Measurements from ENCODE around the gene PDLIM3. TPM values are rescaled to one million over a fixed set of nuclear protein-coding genes. Genes with fewer than 3 reads are reported as not detected.

Gene PDLIM3
- total and polyA plus RNA-seq, 11 donors: 111 to 1,156 (median 246) TPM

DNA sequence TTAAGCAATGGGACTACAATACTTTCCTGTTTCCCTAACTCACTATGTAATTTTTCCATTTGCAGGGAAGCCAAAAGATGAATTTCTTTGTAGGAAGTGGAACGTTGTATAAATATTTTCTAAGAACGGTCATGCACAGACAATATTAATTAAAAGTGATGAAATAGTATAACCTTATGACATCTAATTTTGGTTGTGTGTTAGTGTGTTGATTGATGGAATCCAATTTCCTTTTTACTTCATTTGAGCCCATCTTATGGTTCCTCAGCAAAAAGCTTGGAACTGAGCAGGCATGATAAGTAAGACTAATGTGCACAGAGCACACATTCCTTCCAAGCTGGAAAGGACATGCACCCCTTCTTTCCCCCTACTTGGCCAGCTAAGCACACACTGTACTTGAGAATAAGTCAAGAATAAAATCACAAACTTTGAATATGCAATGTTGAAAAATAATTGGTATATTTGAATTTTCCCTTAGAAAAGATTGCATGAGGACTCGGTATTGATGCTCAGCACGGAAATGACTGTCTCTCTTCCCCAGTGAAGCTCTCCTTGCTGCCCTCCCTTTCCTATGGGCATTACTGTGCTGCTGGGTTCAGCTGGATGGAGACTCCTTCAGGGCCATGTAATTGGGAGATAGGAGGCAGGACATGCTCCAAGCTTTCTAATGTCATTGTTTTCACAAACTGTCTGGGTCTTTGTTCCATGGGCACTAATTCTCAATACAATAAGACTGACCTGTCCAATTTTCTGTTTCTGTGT lies 19.2 kb upstream of the PDLIM3 start:
- peak overlapping the region in 2 of 12 donors; percentile 31 to 59 for H3K27ac ChIP-seq
- H3K4me3 ChIP-seq: no peak overlapping the region
- no peak for TF ChIP-seq POLR2A (IDR thresholded peaks at IDR 0.05)
- TF ChIP-seq, protein P1, sequence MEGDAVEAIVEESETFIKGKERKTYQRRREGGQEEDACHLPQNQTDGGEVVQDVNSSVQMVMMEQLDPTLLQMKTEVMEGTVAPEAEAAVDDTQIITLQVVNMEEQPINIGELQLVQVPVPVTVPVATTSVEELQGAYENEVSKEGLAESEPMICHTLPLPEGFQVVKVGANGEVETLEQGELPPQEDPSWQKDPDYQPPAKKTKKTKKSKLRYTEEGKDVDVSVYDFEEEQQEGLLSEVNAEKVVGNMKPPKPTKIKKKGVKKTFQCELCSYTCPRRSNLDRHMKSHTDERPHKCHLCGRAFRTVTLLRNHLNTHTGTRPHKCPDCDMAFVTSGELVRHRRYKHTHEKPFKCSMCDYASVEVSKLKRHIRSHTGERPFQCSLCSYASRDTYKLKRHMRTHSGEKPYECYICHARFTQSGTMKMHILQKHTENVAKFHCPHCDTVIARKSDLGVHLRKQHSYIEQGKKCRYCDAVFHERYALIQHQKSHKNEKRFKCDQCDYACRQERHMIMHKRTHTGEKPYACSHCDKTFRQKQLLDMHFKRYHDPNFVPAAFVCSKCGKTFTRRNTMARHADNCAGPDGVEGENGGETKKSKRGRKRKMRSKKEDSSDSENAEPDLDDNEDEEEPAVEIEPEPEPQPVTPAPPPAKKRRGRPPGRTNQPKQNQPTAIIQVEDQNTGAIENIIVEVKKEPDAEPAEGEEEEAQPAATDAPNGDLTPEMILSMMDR (IDR thresholded peaks at IDR 0.05): no peak
- DNase-seq: no peak
- H3K4me1 ChIP-seq: peaks cover 0 to 18% (median 0%) of the 10 kb centered on the region in 12 donors
- WGBS, 4 donors: 64 to 71% (median 68%) methylated on average over 4 of the region's 4 CpGs
- H3K27me3 ChIP-seq: no peaks in the 10 kb centered on the region
- intact Hi-C loops (cut with DNase I): no loop called here
- peaks cover 0 to 12% (median 0%) of the 10 kb centered on the region in 12 donors for H3K9me3 ChIP-seq
- ATAC-seq: peak; percentile 38 to 75 (median 50)
- H3K36me3 ChIP-seq: no peaks in the 10 kb centered on the region

DNA sequence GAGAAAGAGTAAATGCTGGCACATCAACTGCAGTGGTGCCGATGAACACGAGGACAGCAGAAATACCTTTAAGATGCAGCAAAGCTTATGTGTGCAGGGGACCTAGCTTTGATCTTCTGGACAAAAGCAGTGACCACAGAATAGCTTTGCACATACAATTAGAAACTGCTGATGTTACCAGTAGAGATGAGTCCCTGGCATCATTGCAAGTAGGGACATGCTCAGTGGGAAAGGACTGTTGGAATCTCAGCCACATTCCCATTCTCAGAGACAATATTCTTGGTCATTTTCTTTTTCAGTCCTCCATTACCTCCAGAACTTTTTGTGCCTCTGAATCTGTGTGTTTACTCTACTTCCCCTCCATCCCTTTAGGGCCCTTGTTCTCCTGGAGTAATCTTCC lies 16.9 kb upstream of the PDLIM3 start:
- no peak overlapping the region for H3K27ac ChIP-seq
- peaks cover 0 to 15% (median 0%) of the 10 kb centered on the region in 12 donors for H3K4me1 ChIP-seq
- ATAC-seq: no peak
- no peaks in the 10 kb centered on the region for H3K36me3 ChIP-seq
- no peak for TF ChIP-seq POLR2A (IDR thresholded peaks at IDR 0.05)
- TF ChIP-seq, protein P1 (IDR thresholded peaks at IDR 0.05): no peak
- H3K27me3 ChIP-seq: no peaks in the 10 kb centered on the region
- H3K4me3 ChIP-seq: no peak overlapping the region
- intact Hi-C loops (cut with DNase I): no loop called here
- peaks cover 0 to 12% (median 0%) of the 10 kb centered on the region in 12 donors for H3K9me3 ChIP-seq
- DNase-seq: no peak
- WGBS, 4 donors: 89 to 91% (median 90%) methylated on average over 2 of the region's 2 CpGs

DNA sequence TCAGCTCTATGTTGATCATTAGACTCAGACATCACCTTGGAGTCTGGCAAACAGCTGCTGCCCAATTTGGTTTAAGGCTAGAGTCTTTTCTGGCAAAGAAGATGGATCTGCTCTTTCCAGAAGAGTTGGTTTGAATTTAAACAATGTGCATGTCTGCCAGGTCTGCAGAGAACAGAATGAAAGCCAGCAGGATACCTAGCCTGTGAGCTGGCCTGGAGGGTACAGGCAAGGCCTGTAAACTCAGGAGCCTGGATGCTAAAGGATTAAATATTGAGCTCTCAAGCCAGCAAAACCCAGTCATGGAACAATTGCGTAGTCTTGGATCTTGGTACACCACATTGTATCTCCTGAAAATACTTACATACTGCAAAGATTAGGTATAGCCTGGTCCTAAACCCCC lies 15.6 kb upstream of the PDLIM3 start:
- WGBS, 4 donors: 56 to 97% (median 77%) methylated on average over 1 of the region's 1 CpG
- no peak for ATAC-seq

DNA sequence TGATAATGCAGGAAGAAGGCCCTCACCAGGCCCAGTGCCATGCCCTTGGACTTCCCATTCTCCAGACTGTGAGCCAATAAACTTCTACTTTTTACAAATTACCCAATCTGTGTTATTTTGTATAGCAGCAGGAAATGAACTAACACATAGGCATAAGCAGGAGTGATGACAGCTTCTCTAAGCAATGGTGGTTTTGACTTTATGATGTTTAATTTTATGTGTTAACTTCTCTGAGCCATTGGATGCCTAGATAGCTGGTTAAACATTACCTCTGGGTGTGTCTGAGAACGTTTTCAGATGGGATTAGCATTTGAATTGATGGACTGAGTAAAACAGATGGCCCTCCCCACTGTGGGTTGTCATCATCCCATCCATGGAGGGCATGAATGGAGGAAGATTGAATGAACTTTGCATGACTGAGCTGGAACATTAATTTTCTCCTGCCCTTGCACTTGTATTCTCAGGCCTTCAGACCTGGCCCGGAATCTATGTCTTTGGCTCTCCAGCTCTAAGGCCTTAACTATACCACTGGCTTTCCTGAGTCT lies 13.9 kb upstream of the PDLIM3 start:
- TF ChIP-seq, protein P1 (IDR thresholded peaks at IDR 0.05): no peak
- no peak for TF ChIP-seq POLR2A (IDR thresholded peaks at IDR 0.05)
- Histone ChIP-seq H3K4me1 (peaks cover 0 to 8% (median 0%) of the 10 kb centered on the region in 12 donors), H3K9me3 (no peaks in the 10 kb centered on the region), H3K27me3 (no peaks in the 10 kb centered on the region), H3K36me3 (no peaks in the 10 kb centered on the region), H3K4me3 (no peak overlapping the region), H3K27ac (no peak overlapping the region)
- 73 to 77% (median 73%) methylated on average over 2 of the region's 2 CpGs for WGBS, 4 donors
- DNase-seq (no peak), ATAC-seq (no peak)
- intact Hi-C loops (cut with DNase I): no loop called here

More for the DNA sequence above, 15.6 kb upstream of the PDLIM3 start:
- TF ChIP-seq, protein P1 (IDR thresholded peaks at IDR 0.05): no peak
- TF ChIP-seq POLR2A (IDR thresholded peaks at IDR 0.05): no peak
- H3K36me3 ChIP-seq: no peaks in the 10 kb centered on the region
- no peak for DNase-seq
- H3K27me3 ChIP-seq: no peaks in the 10 kb centered on the region
- peaks cover 0 to 4% (median 0%) of the 10 kb centered on the region in 12 donors for H3K9me3 ChIP-seq
- H3K4me1 ChIP-seq: peaks cover 0 to 15% (median 0%) of the 10 kb centered on the region in 12 donors
- intact Hi-C loops (cut with DNase I): no loop called here
- H3K27ac ChIP-seq: no peak overlapping the region
- no peak overlapping the region for H3K4me3 ChIP-seq
